AG10803 (cell line): ENCODE results near the gene LAMC3.

ENCODE experiments used
- DNase-seq: peaks from one replicate; pipeline ENCODE4 v3.0.0; 2010; ENCODE audit warnings: low read depth
- H3K4me3 ChIP-seq: 2 replicates; pipeline ENCODE4 v1.5.1; 2011; ENCODE audit warnings: mild to moderate bottlenecking, low read length, control low read depth
- TF ChIP-seq, protein P1 (sequence below): conservative IDR thresholded peaks from 2 replicates; pipeline ENCODE4 v1.5.1; 2011; ENCODE audit warnings: mild to moderate bottlenecking, low read length, control low read depth, inconsistent platforms

The LAMC3 gene

DNA sequence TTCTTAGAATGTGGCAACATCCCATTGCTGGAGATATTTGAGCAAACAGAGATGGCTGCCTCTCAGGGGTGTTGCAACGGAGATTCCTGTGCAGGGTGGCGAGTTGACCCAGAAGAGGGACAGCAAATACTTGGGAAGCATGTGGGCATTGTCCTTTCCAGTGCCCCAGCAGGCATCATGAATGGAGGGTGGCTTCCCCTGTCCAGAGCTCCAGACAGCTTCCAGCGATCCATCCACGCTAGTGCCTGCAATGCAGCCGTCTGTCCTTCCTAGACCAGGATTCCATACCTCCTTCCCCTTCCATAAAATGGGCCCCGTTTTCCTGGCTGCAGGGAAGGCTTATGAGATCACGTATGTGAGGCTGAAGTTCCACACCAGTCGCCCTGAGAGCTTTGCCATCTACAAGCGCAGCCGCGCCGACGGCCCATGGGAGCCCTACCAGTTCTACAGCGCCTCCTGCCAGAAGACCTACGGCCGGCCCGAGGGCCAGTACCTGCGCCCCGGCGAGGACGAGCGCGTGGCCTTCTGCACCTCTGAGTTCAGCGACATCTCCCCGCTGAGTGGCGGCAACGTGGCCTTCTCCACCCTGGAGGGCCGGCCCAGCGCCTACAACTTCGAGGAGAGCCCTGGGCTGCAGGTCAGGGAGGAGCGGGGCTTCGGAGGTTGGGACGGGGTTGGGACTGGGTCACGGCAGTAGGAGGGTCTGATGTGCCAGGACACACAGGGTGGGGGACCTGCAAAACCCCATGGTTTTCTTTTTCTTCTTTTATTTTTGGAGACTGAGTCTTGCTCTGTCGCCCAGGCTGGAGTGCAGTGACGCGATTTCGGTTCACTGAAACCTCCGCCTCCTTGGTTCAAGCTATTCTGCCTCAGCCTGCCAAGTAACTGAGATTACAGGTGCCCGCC, 17.2 kb downstream of the LAMC3 start:
- TF ChIP-seq, protein P1, sequence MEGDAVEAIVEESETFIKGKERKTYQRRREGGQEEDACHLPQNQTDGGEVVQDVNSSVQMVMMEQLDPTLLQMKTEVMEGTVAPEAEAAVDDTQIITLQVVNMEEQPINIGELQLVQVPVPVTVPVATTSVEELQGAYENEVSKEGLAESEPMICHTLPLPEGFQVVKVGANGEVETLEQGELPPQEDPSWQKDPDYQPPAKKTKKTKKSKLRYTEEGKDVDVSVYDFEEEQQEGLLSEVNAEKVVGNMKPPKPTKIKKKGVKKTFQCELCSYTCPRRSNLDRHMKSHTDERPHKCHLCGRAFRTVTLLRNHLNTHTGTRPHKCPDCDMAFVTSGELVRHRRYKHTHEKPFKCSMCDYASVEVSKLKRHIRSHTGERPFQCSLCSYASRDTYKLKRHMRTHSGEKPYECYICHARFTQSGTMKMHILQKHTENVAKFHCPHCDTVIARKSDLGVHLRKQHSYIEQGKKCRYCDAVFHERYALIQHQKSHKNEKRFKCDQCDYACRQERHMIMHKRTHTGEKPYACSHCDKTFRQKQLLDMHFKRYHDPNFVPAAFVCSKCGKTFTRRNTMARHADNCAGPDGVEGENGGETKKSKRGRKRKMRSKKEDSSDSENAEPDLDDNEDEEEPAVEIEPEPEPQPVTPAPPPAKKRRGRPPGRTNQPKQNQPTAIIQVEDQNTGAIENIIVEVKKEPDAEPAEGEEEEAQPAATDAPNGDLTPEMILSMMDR, result no peak
- no peak overlapping the region for H3K4me3 ChIP-seq
- DNase-seq, result no peak

DNA sequence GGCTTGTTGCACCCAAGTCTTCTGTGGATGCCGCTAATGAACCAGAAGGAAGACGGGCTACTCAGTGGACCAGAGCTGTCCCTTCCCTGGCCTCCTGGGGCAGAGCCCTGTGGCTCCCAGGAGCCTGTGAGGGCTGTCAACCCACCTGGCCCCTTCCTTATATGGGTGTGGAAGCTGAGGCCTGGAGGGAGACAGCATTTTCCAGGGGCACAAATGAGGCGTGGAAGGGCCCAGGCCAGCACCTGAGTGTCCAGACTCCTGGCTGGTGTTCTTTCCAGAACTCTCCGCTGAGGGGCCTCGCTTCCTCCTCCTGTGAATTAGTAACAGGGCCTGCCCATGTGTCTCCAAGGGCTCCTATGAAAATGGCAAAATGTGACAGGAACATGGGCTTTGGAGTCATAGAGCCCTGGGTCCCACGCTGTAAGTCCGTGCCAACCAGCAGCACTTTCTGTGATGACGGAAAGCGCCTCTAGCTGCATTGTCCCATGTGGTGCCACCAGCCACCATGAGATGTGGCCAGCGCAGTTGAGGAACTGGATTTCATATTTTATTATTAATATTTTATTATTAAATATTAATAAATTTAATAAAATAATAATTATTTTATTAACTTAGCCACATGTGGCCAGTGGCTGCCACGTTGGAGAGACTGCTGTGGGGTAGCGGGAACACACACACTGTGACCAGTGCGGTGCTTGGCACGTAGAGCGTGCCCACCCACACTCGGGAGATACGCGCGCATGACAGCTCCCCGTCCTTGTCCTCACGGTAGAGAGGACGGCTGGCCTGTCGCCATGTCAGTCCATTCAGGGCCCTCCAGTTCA, 18.3 kb downstream of the LAMC3 start:
- DNase-seq, result no peak
- TF ChIP-seq, protein P1, result no peak
- no peak overlapping the region for H3K4me3 ChIP-seq

DNA sequence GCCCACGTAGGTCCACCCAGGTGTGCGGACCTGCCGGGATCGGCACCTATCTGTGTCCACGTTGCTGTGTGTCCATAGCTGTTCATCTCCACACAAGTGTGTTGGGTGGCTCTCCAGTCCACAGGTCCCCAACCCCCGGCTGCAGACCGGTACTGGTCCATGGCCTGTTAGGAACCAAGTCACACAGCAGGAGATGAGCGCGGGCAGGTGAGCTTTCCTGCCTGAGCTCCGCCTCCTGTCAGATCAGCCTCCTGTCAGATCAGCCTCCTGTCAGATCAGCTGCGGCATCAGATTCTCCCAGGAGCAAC, 18.9 kb downstream of the LAMC3 start:
- TF ChIP-seq, protein P1, result no peak
- no peak overlapping the region for H3K4me3 ChIP-seq
- DNase-seq, result no peak

DNA sequence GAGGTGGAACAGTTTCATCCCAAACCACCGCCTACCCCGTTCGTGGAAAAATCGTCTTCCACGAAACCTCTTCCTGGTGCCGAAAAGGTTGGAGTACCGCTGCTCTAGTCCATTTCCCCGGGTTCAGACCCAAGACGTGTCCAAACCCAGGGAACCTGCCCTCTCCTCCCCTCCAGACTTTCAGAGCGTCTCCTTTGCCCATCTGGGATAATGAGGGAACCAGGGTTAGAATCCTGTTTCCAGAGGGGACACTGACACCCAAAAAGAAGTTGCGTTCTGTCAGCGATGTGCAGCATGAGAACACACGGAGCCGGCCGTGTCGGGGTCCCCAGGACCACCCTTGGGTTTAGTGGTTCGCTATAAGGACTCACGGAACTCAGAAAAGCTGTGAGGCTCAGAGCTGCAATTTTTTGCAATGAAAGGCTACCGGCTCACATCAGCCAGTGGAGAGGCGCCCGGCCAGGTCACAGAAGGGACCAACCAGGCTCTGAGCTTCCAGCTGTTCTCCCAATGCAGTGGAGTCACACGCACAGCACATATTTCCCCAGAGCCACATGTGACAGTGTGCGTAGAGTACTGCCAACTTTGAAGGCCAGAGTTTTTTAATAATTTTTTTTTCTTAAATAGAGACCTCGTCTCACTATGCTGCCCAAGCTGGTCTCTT, 19.4 kb downstream of the LAMC3 start:
- TF ChIP-seq, protein P1, result no peak
- H3K4me3 ChIP-seq, result no peak overlapping the region
- DNase-seq, result peak; percentile 25

DNA sequence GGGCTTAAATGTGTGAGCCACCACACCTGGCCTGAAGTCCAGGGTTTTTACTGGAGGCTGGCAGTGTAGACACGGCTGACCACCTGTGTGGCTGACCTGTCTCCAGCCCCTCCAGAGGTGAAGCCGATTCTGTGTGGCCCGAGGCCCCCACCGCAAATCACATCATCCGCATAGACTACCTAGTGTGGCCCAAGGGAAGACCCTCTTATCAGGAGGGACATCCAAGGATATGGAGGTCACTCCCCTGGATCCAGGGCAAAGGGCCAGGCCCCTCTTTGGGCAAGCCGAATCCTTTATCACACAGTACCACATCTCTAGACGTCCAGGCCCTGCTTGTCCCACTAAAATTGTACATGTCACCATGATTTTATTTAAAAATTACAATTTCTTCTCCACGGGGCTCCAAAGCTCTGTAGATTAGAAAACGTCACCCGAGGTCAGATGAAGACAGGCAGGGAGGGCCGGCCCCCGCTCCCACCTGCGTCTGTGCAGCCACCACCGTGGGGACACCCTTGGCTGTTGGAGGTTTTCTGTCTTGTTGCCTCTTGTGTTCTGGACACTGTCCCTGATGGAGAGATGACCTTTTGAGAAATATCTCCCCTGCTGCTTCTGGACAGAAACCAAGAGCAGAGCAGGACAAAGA, 20.1 kb downstream of the LAMC3 start:
- DNase-seq, result no peak
- TF ChIP-seq, protein P1, result no peak
- H3K4me3 ChIP-seq, result no peak overlapping the region

DNA sequence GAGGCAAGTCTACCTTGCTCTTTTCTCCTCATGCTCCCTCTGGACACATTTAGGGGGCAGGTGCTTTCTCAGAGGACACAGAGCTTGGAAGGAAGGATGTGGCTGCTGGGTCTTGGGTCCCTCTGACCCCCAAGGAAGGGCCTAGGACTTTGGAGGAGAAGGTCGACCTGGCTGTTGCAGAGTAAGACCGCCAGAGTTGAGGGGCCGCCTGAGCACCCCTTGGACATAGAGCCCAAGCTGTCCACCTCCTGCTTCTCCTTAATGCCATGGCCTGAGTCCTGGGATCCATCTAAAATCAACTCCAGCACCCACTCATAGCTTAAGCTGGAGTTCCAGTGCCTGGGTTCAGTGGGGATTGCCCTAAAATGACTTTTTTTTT, 20.6 kb downstream of the LAMC3 start:
- TF ChIP-seq, protein P1, result no peak
- DNase-seq, result no peak
- H3K4me3 ChIP-seq, result no peak overlapping the region
